HG03103 (cell line): ENCODE results near the gene RAPH1.
A peak's percentile ranks its signal among the peaks of the same experiment; 100 is the strongest.

Experiments
- ATAC-seq: cut with Tn5 transposase; IDR thresholded peaks from one replicate; pipeline ENCODE4 v1.9.1; 2021; ENCODE audit warnings: low read depth; ENCODE audit not compliant: unreplicated experiment

Gene RAPH1

GRCh38 chr2:203490391-203490790, 44.7 kb downstream of the RAPH1 start:
- ATAC-seq: no peak

GRCh38 chr2:203489531-203489930, 45.6 kb downstream of the RAPH1 start:
- no peak for ATAC-seq

DNA sequence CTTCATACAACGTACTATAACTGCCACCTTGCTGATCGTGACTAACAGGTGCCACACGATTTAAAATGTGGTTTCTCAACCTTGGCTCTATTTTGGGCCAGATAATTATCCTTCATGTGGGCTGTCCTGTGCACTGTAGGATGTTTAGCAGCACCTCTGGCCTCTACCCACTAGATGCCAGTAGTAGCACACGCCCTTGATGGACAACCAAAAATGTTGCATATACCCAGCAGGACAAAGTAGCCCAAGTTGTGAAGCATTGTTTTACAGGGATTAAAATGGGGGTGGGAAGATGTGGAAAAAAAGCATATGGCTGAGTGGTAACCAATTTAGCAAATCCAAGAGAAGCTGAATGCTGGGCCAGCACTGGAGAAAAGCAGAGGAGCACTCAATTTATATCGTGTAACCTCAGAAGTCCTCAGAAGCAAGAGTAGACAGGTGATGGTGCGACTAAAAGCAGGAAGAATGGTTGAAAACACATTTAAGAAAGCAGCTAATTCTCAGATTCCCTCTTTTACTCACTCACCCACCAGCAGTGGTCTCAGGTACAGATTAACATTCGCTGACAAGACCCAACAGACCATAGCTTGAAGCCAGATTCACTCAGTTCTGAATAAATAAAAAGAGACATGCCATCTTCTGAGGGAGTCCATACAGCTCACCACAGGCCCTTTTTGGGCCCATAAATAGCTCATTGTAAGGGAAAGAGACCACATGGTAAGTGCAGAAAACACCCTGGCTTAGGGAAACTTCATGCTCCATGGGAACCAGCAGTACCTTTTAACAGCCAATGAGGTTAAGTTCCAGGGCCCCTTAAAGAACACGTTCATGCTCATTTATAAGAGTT, 50.6 kb downstream of the RAPH1 start:
- ATAC-seq: no peak

DNA sequence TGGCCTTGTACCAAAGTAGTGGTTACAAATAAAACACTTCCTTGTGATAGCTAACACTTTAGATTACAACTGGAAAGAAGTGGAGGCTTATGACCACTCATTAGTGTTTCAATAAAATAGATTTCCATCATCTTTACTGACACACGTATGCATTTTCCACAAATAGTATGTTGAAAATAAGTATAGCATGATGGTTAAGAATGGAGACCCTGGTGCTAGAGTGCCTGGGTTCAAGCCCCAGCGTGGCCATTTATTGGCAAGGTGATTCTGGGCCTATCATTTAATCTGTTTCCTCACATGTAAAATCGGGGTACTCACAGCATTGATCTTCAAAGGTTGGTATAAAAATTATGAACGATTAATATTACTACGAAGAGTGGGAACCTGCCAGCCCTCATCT, 54.5 kb downstream of the RAPH1 start:
- no peak for ATAC-seq

DNA sequence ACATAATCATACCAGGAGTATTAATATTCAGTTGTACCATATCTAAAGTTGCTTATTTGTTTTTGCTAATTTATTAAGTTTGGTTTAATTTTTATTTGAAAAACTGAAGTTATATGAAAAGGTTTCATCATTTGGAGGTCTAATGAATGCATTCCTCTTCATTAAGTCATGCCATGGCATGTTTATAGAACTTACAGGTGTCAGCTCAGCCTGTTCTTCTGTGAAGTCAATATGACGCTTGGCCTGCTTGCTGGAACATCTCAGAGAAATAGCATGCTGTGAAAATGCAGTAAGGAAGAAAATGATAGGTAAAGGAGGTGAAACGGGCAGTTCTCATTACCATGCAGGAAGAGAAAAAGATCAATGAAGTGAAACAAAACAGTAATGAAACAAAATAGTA, 58.2 kb downstream of the RAPH1 start:
- ATAC-seq: no peak

DNA sequence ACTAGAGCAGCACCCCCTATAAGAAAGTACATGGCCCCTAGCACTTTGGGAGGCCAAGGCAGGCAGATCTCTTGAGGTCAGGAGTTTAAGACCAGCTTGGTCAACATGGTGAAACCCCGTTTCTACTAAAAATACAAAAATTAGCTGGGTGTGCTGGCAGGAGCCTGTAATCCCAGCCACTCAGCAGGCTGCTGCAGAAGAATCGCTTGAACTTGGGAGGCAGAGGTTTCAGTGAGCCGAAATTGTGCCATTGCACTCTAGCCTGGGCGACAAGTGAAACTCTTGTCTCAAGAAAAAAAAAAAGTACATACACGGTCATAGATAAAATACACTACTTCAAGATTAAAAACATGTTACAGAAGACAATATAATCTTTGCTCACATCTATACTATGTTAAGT, 63.8 kb downstream of the RAPH1 start:
- no peak for ATAC-seq

- no peak for ATAC-seq
Observed at GRCh38 chr2:203470371-203470770, 64.7 kb downstream of the RAPH1 start.

DNA sequence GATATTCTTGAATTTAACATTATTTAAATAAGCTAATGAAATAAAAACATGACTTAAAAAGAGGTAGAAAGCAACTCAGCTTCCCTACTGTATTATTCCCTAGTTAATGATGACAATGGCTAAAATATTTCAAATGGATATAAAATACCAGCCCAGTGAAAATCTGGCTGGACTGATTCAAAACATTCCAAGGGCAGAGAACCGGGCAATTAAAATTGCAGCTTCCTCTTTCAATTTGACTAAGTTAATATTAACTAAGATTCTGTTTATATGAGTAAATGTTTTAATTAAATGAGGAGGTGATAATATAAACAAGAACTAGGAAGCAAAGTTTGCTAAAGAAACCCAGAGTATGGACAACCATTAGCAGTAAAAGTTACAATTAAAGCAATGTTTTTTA, 65.6 kb downstream of the RAPH1 start:
- no peak for ATAC-seq

GRCh38 chr2:203463266-203463678, 71.8 kb downstream of the RAPH1 start:
- ATAC-seq: no peak

DNA sequence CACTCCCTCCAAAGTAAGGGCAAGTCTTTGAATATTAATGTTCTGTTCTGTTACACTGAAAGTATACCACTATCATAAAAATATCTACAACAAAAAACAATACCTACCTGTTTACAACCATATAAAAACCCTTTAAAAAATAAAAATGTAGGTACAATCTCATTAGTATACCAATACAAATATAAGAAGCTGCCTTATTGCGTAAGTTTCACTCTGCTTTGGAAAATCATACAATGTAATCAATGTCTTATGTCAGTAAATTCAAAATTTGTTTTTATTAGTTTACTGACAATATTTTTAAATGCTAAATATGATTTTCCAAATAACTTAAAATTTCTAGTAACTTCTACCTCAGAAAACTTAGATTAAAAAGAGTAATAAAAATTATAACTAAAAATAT, 72.8 kb downstream of the RAPH1 start:
- ATAC-seq: no peak

GRCh38 chr2:203461746-203462145, 73.4 kb downstream of the RAPH1 start:
- ATAC-seq: no peak

- ATAC-seq: no peak
Observed at GRCh38 chr2:203455209-203455608, 79.9 kb downstream of the RAPH1 start.

GRCh38 chr2:203453858-203454451, 81.1 kb downstream of the RAPH1 start:
- ATAC-seq: peak; percentile 65

DNA sequence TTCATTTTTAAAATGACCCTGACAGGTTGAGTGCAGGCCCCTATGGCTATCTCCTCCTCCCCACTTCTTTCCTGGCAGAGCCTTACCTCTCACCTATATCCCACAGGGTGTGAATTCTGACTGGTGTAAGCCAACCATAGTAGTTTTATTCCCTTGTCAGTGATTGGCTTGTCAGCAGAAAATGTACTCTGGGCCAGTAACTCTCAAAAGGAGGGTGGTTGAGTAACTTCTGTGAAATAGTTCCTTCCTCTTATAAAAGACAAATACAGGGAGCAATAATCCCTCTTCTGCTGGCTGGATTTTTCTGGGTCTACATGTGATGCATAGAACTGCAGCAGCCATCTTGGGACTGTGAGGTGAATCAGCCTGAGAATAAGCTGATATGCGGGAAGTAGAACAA, 83.4 kb downstream of the RAPH1 start:
- no peak for ATAC-seq

DNA sequence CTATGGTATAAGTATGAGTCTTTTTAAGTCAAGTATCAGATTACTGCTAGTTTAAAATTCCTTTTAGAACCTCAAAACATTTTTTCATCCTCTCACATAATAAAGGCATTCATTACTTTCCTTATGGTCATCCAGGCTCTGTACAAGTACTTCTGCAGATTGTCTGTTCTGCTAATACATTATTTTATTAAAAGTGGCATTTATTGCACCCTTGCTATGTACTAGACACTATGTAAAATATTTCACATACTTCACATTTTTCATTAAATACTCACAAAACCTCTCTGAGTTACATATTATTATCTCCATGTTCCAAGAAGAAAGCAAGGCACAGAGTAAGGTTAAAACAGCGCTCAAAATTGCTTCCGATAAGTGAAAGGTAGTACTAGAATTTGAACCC, 84.1 kb downstream of the RAPH1 start:
- ATAC-seq: no peak

GRCh38 chr2:203450561-203450960, 84.5 kb downstream of the RAPH1 start:
- ATAC-seq: no peak

DNA sequence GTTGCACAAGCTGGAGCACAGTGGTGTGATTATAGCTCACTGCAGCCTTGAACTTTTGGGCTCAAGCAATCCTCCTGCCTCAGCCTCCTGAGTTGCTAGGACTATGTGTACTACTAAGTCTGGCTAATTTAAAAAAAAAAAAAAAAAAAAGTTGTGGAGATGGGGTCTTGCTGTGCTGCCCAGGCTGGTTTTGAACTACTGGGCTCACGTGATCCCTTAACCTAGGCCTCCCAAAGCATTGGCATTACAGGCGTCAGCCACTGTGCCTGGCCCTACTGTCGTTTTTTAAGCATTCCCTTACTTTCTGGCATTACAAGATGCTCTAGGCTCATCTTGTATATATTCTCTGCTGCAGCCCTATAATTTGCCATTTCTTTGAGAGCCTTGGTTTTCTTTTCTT, 88.3 kb downstream of the RAPH1 start:
- no peak for ATAC-seq

DNA sequence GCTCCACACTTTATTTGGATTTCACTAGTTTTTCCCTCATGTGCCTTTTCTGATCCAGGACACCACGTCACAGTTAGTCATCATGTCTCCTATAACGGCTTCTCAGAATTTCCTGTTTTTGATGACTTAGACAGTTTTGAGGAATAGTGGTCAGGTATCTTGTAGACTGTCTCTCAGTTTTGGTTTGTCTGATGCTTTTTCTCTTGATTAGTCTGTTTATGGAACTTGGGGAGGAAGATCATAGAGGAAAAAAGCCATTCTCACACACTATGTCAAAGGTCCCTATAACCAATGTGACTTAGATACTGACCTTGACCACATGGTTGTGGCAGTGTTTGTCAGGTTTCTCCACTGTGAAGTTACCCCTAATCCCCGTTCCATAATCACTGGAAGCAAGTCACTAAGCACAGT, 89.0 kb downstream of the RAPH1 start:
- ATAC-seq: no peak

- ATAC-seq: no peak
Observed at GRCh38 chr2:203444738-203445137, 90.4 kb downstream of the RAPH1 start.

- no peak for ATAC-seq
Observed at GRCh38 chr2:203442463-203442862, 92.6 kb downstream of the RAPH1 start.

GRCh38 chr2:203441463-203441862, 93.6 kb downstream of the RAPH1 start:
- no peak for ATAC-seq

- ATAC-seq: no peak
Observed at GRCh38 chr2:203440671-203441070, 94.4 kb downstream of the RAPH1 start.
